ENCODE measurements around the gene DOCK9. TPM values are rescaled to one million over a fixed set of nuclear protein-coding genes. Genes with fewer than 3 reads are reported as not detected.

Gene DOCK9
- total RNA-seq, 2 donors from 2014 or later = 107 to 117 TPM

GRCh38 chr13:98866882-98867281 lies 111.0 kb downstream of the DOCK9 start:
- Histone ChIP-seq H3K27ac (no peak overlapping the region), H3K4me3 (no peak overlapping the region), H3K4me1 (replicated peaks) (no peaks in the 10 kb centered on the region), H3K36me3 (no peaks in the 10 kb centered on the region), H3K9me3 (no peaks in the 10 kb centered on the region), H3K27me3 (replicated peaks; ENCODE audit: insufficient read depth) (no peaks in the 10 kb centered on the region)
- no peak for TF ChIP-seq CTCF (IDR thresholded peaks at IDR 0.05)
- TF ChIP-seq POLR2A (IDR thresholded peaks at IDR 0.05) = no peak
- 100% methylated on average over 1 of the region's 1 CpG for WGBS
- DNase-seq (ENCODE audit: low spot score) = no peak
- intact Hi-C loops (cut with DNase I) = no loop called here

- H3K9me3 ChIP-seq = no peaks in the 10 kb centered on the region
- TF ChIP-seq POLR2AphosphoS5 (IDR thresholded peaks at IDR 0.05) (no peak), POLR2A (IDR thresholded peaks at IDR 0.05) (no peak), CTCF (IDR thresholded peaks at IDR 0.05) (no peak)
- WGBS = 70% methylated on average over 6 of the region's 6 CpGs
- no peak for DNase-seq (ENCODE audit: low spot score)
- no peaks in the 10 kb centered on the region for H3K36me3 ChIP-seq
- no peak overlapping the region for H3K4me3 ChIP-seq
- no peak overlapping the region for H3K27ac ChIP-seq
- H3K27me3 ChIP-seq (replicated peaks; ENCODE audit: insufficient read depth) = no peaks in the 10 kb centered on the region
- no peaks in the 10 kb centered on the region for H3K4me1 ChIP-seq (replicated peaks)
- intact Hi-C loops (cut with DNase I) = no loop called here
Measured at GRCh38 chr13:98860491-98860890, 117.4 kb downstream of the DOCK9 start.

GRCh38 chr13:98858191-98858590 lies 119.7 kb downstream of the DOCK9 start:
- Histone ChIP-seq H3K9me3 (no peaks in the 10 kb centered on the region), H3K4me3 (no peak overlapping the region), H3K27me3 (replicated peaks; ENCODE audit: insufficient read depth) (no peaks in the 10 kb centered on the region), H3K36me3 (no peaks in the 10 kb centered on the region), H3K27ac (no peak overlapping the region), H3K4me1 (replicated peaks) (no peaks in the 10 kb centered on the region)
- DNase-seq (ENCODE audit: low spot score) = no peak
- 88% methylated on average over 4 of the region's 4 CpGs for WGBS
- TF ChIP-seq CTCF (IDR thresholded peaks at IDR 0.05) = no peak
- no peak for TF ChIP-seq POLR2AphosphoS5 (IDR thresholded peaks at IDR 0.05)
- TF ChIP-seq POLR2A (IDR thresholded peaks at IDR 0.05) = no peak
- intact Hi-C loops (cut with DNase I) = no loop called here

- DNase-seq (ENCODE audit: low spot score) = peak; percentile 55
- Histone ChIP-seq H3K27ac (peak overlapping the region in 1 of 2 donors; percentile 14), H3K36me3 (no peaks in the 10 kb centered on the region), H3K4me3 (no peak overlapping the region), H3K4me1 (replicated peaks) (no peaks in the 10 kb centered on the region), H3K27me3 (replicated peaks; ENCODE audit: insufficient read depth) (no peaks in the 10 kb centered on the region), H3K9me3 (no peaks in the 10 kb centered on the region)
- intact Hi-C loops (cut with DNase I) = no loop called here
- 33% methylated on average over 5 of the region's 5 CpGs for WGBS
- no peak for TF ChIP-seq POLR2A (IDR thresholded peaks at IDR 0.05)
- peak; percentile 60 for TF ChIP-seq POLR2AphosphoS5 (IDR thresholded peaks at IDR 0.05)
- TF ChIP-seq CTCF (IDR thresholded peaks at IDR 0.05) = no peak
Measured at GRCh38 chr13:98856983-98857382, 120.9 kb downstream of the DOCK9 start.

GRCh38 chr13:98854448-98854847 lies 123.4 kb downstream of the DOCK9 start:
- no peak for DNase-seq (ENCODE audit: low spot score)
- 89% methylated on average over 6 of the region's 6 CpGs for WGBS

More at GRCh38 chr13:98854448-98854847, 123.4 kb downstream of the DOCK9 start:
- Histone ChIP-seq H3K27me3 (replicated peaks; ENCODE audit: insufficient read depth) (no peaks in the 10 kb centered on the region), H3K27ac (no peak overlapping the region), H3K4me3 (no peak overlapping the region), H3K9me3 (no peaks in the 10 kb centered on the region), H3K4me1 (replicated peaks) (no peaks in the 10 kb centered on the region), H3K36me3 (no peaks in the 10 kb centered on the region)
- no peak for TF ChIP-seq POLR2A (IDR thresholded peaks at IDR 0.05)
- no peak for TF ChIP-seq POLR2AphosphoS5 (IDR thresholded peaks at IDR 0.05)
- intact Hi-C loops (cut with DNase I) = no loop called here

Measured in prostate gland (tissue), 2 donors.